SK-N-SH treated with all-trans-retinoic acid at 6 μM for 48 hours (cell line): ENCODE data around the gene TUBA4A.

Experiments used
- ARNTL ChIP-seq: fragments of 450-650 bp; formaldehyde crosslinking; IDR thresholded peaks from 2 replicates; pipeline ENCODE4 v1.5.0; 2020; ENCODE audit warnings: low read depth, mild to moderate bottlenecking, moderate library complexity, borderline replicate concordance
- CSDC2 ChIP-seq: fragments of 250-450 bp; sonication (Bioruptor Pico); IDR thresholded peaks from 2 replicates; pipeline ENCODE4 v1.5.0; 2020; ENCODE audit warnings: mild to moderate bottlenecking, moderate library complexity
- ESRRG ChIP-seq: fragments of 250-450 bp; sonication (Bioruptor Pico); IDR thresholded peaks from 2 replicates; pipeline ENCODE4 v1.6.1; 2021; ENCODE audit warnings: mild to moderate bottlenecking
- ZFP30 ChIP-seq: fragments of 450-650 bp; formaldehyde crosslinking; IDR thresholded peaks from 2 replicates; pipeline ENCODE4 v1.5.0; 2022; ENCODE audit warnings: mild to moderate bottlenecking, moderate library complexity
- ZNF565 ChIP-seq: fragments of 450-650 bp; formaldehyde crosslinking; conservative IDR thresholded peaks from 2 replicates; pipeline ENCODE4 v1.5.0; 2020; ENCODE audit warnings: low read depth, mild to moderate bottlenecking, moderate library complexity
- ZNF8 ChIP-seq: fragments of 450-650 bp; formaldehyde crosslinking; IDR thresholded peaks from 2 replicates; pipeline ENCODE4 v1.5.0; 2020; ENCODE audit warnings: mild to moderate bottlenecking, moderate library complexity
- TF ChIP-seq, protein P1 (sequence below): fragments of 250-450 bp; sonication (Bioruptor Pico); IDR thresholded peaks from 2 replicates; pipeline ENCODE4 v1.8.0; 2020; ENCODE audit warnings: mild to moderate bottlenecking, moderate library complexity, borderline replicate concordance

- no peak for TF ChIP-seq ZFP30 (CRISPR knock-in tag)
- no peak for TF ChIP-seq ZNF565 (CRISPR knock-in tag)
- TF ChIP-seq, protein P1, sequence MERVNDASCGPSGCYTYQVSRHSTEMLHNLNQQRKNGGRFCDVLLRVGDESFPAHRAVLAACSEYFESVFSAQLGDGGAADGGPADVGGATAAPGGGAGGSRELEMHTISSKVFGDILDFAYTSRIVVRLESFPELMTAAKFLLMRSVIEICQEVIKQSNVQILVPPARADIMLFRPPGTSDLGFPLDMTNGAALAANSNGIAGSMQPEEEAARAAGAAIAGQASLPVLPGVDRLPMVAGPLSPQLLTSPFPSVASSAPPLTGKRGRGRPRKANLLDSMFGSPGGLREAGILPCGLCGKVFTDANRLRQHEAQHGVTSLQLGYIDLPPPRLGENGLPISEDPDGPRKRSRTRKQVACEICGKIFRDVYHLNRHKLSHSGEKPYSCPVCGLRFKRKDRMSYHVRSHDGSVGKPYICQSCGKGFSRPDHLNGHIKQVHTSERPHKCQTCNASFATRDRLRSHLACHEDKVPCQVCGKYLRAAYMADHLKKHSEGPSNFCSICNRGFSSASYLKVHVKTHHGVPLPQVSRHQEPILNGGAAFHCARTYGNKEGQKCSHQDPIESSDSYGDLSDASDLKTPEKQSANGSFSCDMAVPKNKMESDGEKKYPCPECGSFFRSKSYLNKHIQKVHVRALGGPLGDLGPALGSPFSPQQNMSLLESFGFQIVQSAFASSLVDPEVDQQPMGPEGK (CRISPR knock-in tag), result no peak
- no peak for TF ChIP-seq ARNTL
- TF ChIP-seq ESRRG, result no peak
- no peak for TF ChIP-seq CSDC2 (CRISPR knock-in tag)
- no peak for TF ChIP-seq ZNF8 (CRISPR knock-in tag)
These were observed 592 bp downstream of the TUBA4A start, which contains the start of gene TUBA4B for GRCh38 chr2:219252900-219253752.
